Transverse colon (tissue), 4 donors: ENCODE data around the gene NEDD4L. TPM values are rescaled to one million over a fixed set of nuclear protein-coding genes. Genes with fewer than 3 reads are reported as not detected.

Experiments
- DNase-seq: peaks from one replicate; pipeline ENCODE4 v3.0.0-alpha.2; 2019
- H3K27ac ChIP-seq, 4 donors: fragments of 200-600 bp; sonication (generic); 2 replicates each; pipeline ENCODE4 v1.5.1; 2016 to 2018; ENCODE audit warnings: inconsistent platforms in 4 of 4
- H3K27me3 ChIP-seq: fragments of 200-600 bp; sonication (generic); 2 replicates; pipeline ENCODE4 v1.5.1; 2017; ENCODE audit warnings: inconsistent platforms
- H3K36me3 ChIP-seq, 4 donors: fragments of 200-600 bp; sonication (generic); 2 replicates each; pipeline ENCODE4 v1.5.1; 2017 to 2019; ENCODE audit warnings: inconsistent platforms in 4 of 4
- H3K4me1 ChIP-seq, 4 donors: fragments of 200-600 bp; sonication (generic); 2 replicates each; pipeline ENCODE4 v1.5.1; 2017 to 2020; ENCODE audit warnings: inconsistent platforms in 4 of 4
- H3K4me3 ChIP-seq, 4 donors: fragments of 200-600 bp; sonication (generic); 1 replicate in 1 of 4; 2 replicates in 3 of 4; pipeline versions ENCODE4 v1.5.1 to v1.6.1; 2017 to 2019; ENCODE audit warnings: inconsistent platforms in 4 of 4
- H3K9me3 ChIP-seq, 2 donors: fragments of 200-600 bp; sonication (generic); 2 replicates each; pipeline ENCODE4 v1.5.1; 2017 to 2019; ENCODE audit warnings: inconsistent platforms in 2 of 2
- EP300 ChIP-seq: sonication (generic); formaldehyde crosslinking; IDR thresholded peaks from one replicate; pipeline ENCODE4 v1.6.1; 2017; ENCODE audit warnings: antibody characterized with exemption, low read depth
- POLR2A ChIP-seq: fragments of 450-650 bp; IDR thresholded peaks from one replicate; pipeline ENCODE4 v1.6.1; 2016; ENCODE audit warnings: antibody characterized with exemption, mild to moderate bottlenecking, moderate library complexity
- POLR2AphosphoS5 ChIP-seq, 3 donors: sonication (generic); formaldehyde crosslinking; IDR thresholded peaks; one replicate each; pipeline ENCODE4 v1.6.1; 2016; ENCODE audit warnings: antibody characterized with exemption in 3 of 3
- WGBS, 2 donors: methylation state at CpG; one replicate each; pipeline ENCODE4 v1.1.5; 2018; ENCODE audit warnings: low coverage in 1 of 2; 5-methylcytosine and 5-hydroxymethylcytosine counted together
- in situ Hi-C, 4 donors: fragments of 200-750 bp; cut with MboI; loops; one replicate each; pipeline versions ENCODE4 v1.15.0 to v1.15.1; 2017; ENCODE audit warnings: low sequenced_read_pairs in 3 of 4, low pct_ligation_motif_present in 1 of 4, low pct_unique_long_range_greater_than_20kb in 1 of 4
- intact Hi-C: fragments of 100-400 bp; cut with DNase I; formaldehyde crosslinking; loops from one replicate; pipeline ENCODE4 v1.15.1; 2023; ENCODE audit warnings: low total_unique reads
- total RNA-seq, 4 donors: library from RNA; depleted of rRNA; stranded (reverse); fragments of >200 nt; gene quantifications; one replicate each; pipeline ENCODE4 v1.1.0, GENCODE V29; 2016
- TF ChIP-seq, protein P1 (sequence below), 5 experiments: fragments of 200-600 bp in 3 of 5; fragments of 450-650 bp in 2 of 5; sonication (generic) in 3 of 5; IDR thresholded peaks; 1 replicate in 2 of 5; 2 replicates in 3 of 5; pipeline ENCODE4 v1.5.1; 2016 to 2017; ENCODE audit warnings: antibody characterized with exemption in 5 of 5, inconsistent platforms in 3 of 5, mild to moderate bottlenecking in 2 of 5, moderate library complexity in 1 of 5

NEDD4L gene
- total RNA-seq, 4 donors from 2014 or later, result 217 to 773 (median 305) TPM

GRCh38 chr18:58381676-58382411, 337.8 kb downstream of the NEDD4L start:
- intact Hi-C loops (no loop called here), in situ Hi-C loops (loop anchor here in 1 of 4 donors (25.0 kb wide), 1 partner anchor 680 kb away; no protein-coding TSS in a partner anchor)
- Histone ChIP-seq H3K4me3 (no peak overlapping the region), H3K36me3 (peaks cover 0 to 23% (median 6%) of the 10 kb centered on the region in 4 donors), H3K9me3 (no peaks in the 10 kb centered on the region), H3K27me3 (no peaks in the 10 kb centered on the region), H3K4me1 (no peaks in the 10 kb centered on the region), H3K27ac (no peak overlapping the region)
- 80 to 93% methylated on average over 10 to 12 of the region's 12 CpGs for WGBS, 2 donors
- no peak for DNase-seq
- TF ChIP-seq POLR2AphosphoS5 (IDR thresholded peaks at IDR 0.05) (no peak), POLR2A (no peak), EP300 (no peak)

DNA sequence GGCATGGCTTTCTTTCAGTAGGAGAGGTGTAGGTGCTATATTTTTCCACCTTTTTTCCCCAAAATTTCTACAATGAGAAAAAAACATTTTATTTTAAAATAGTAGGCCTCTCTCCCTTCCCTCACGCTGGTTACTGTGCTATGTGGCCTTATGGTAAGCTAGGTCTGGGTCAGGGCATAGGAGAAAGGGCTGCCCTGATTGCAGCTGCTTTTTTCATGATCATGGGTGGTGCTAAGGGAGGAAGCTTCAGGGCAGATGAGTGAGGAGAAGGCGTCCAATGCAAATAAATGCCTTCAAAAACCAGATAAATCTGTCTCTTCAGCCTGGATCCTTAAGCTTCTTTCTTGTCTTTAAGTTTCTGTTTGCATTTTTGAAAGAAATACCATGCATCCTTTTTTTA, 338.4 kb downstream of the NEDD4L start:
- no peaks in the 10 kb centered on the region for H3K27me3 ChIP-seq
- TF ChIP-seq POLR2AphosphoS5 (IDR thresholded peaks at IDR 0.05) (no peak), EP300 (no peak), POLR2A (no peak)
- TF ChIP-seq, protein P1, sequence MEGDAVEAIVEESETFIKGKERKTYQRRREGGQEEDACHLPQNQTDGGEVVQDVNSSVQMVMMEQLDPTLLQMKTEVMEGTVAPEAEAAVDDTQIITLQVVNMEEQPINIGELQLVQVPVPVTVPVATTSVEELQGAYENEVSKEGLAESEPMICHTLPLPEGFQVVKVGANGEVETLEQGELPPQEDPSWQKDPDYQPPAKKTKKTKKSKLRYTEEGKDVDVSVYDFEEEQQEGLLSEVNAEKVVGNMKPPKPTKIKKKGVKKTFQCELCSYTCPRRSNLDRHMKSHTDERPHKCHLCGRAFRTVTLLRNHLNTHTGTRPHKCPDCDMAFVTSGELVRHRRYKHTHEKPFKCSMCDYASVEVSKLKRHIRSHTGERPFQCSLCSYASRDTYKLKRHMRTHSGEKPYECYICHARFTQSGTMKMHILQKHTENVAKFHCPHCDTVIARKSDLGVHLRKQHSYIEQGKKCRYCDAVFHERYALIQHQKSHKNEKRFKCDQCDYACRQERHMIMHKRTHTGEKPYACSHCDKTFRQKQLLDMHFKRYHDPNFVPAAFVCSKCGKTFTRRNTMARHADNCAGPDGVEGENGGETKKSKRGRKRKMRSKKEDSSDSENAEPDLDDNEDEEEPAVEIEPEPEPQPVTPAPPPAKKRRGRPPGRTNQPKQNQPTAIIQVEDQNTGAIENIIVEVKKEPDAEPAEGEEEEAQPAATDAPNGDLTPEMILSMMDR (IDR thresholded peaks at IDR 0.05), result no peak
- intact Hi-C loops, result no loop called here
- in situ Hi-C loops, result loop anchor here in 1 of 4 donors (25.0 kb wide), 1 partner anchor 680 kb away; no protein-coding TSS in a partner anchor
- H3K4me3 ChIP-seq, result no peak overlapping the region
- H3K4me1 ChIP-seq, result no peaks in the 10 kb centered on the region
- peaks cover 0 to 24% (median 8%) of the 10 kb centered on the region in 4 donors for H3K36me3 ChIP-seq
- no peak for DNase-seq
- WGBS, 2 donors, result 71 to 85% methylated on average over 1 to 2 of the region's 2 CpGs
- H3K9me3 ChIP-seq, result no peaks in the 10 kb centered on the region
- H3K27ac ChIP-seq, result no peak overlapping the region

GRCh38 chr18:58385472-58385871, 341.4 kb downstream of the NEDD4L start:
- no peaks in the 10 kb centered on the region for H3K4me1 ChIP-seq
- no peak overlapping the region for H3K4me3 ChIP-seq
- H3K27ac ChIP-seq, result no peak overlapping the region
- TF ChIP-seq EP300 (no peak), POLR2A (no peak), POLR2AphosphoS5 (IDR thresholded peaks at IDR 0.05) (no peak)
- TF ChIP-seq, protein P1 (IDR thresholded peaks at IDR 0.05), result no peak
- 95% methylated on average over 13 of the region's 13 CpGs; no CpG with 5 or more reads in 1 of the 2 donors for WGBS, 2 donors
- peaks cover 0 to 31% (median 14%) of the 10 kb centered on the region in 4 donors for H3K36me3 ChIP-seq
- H3K9me3 ChIP-seq, result no peaks in the 10 kb centered on the region
- no peaks in the 10 kb centered on the region for H3K27me3 ChIP-seq
- DNase-seq, result no peak
- in situ Hi-C loops, result loop anchor here in 1 of 4 donors (25.0 kb wide), 1 partner anchor 677 kb away; no protein-coding TSS in a partner anchor
- intact Hi-C loops, result no loop called here

DNA sequence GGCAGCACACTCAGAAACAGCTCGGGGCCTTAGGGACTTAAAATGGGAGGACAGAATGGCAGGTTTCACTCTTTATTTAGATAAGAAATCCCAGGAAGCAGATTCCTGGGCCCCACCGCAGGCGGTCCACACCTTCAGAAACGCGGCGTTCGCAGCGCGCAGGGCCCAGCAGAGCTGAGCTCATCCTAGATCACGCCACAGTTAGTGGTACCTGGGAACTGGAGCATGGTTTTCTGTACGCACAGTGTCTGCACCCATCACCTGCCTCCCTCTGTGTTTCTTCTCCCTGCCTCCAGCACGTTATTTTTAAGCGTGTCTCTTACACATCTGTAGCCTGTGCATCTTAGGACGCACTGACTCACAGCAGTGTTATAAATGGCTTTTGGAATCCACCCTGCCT, 342.8 kb downstream of the NEDD4L start:
- Histone ChIP-seq H3K36me3 (peaks cover 0 to 31% (median 14%) of the 10 kb centered on the region in 4 donors), H3K4me3 (no peak overlapping the region), H3K4me1 (peaks cover under 1 to 8% (median 5%) of the 10 kb centered on the region in 4 donors), H3K9me3 (no peaks in the 10 kb centered on the region), H3K27me3 (no peaks in the 10 kb centered on the region), H3K27ac (no peak overlapping the region)
- intact Hi-C loops, result no loop called here
- WGBS, 2 donors, result 95 to 96% methylated on average over 3 to 14 of the region's 14 CpGs
- in situ Hi-C loops, result loop anchor here in 1 of 4 donors (25.0 kb wide), 1 partner anchor 676 kb away; no protein-coding TSS in a partner anchor
- no peak for DNase-seq
- TF ChIP-seq EP300 (no peak), POLR2AphosphoS5 (IDR thresholded peaks at IDR 0.05) (no peak), POLR2A (no peak)
- TF ChIP-seq, protein P1 (IDR thresholded peaks at IDR 0.05), result no peak
